DND-41 (cell line): Measurements from ENCODE around the gene HJV.

Source experiments
- ATAC-seq: fragments of 200-7000 bp; cut with Tn5 transposase; 3 replicates; pipeline ENCODE4 v1.9.1; 2021; ENCODE audit warnings: low read depth; ENCODE audit not compliant: insufficient read depth
- DNase-seq: peaks from one replicate; pipeline ENCODE4 v3.0.0-alpha.2; 2020
- H2AFZ ChIP-seq: 2 replicates; pipeline ENCODE4 v1.6.0; 2012; ENCODE audit warnings: low read depth, low read length
- H3K27ac ChIP-seq: 2 replicates; pipeline ENCODE4 v1.5.1; 2012; ENCODE audit warnings: low read length, inconsistent platforms
- H3K27me3 ChIP-seq: fragments of 200-600 bp; sonication (generic); 2 replicates; pipeline ENCODE4 v1.6.0; 2012; ENCODE audit warnings: low read length, mild to moderate bottlenecking, inconsistent platforms; ENCODE audit not compliant: insufficient read depth, poor library complexity
- H3K36me3 ChIP-seq: 2 replicates; pipeline ENCODE4 v1.5.1; 2012; ENCODE audit warnings: low read length, inconsistent platforms; ENCODE audit not compliant: insufficient read depth
- H3K4me1 ChIP-seq: 2 replicates; pipeline ENCODE4 v1.5.1; 2012; ENCODE audit warnings: mild to moderate bottlenecking, low read length; ENCODE audit not compliant: insufficient read depth
- H3K4me2 ChIP-seq: 2 replicates; pipeline ENCODE4 v1.6.0; 2012; ENCODE audit warnings: mild to moderate bottlenecking, moderate library complexity, low read length, inconsistent platforms; ENCODE audit not compliant: insufficient read depth
- H3K4me3 ChIP-seq, 2 experiments: fragments of 200-600 bp in 1 of 2; shearing (Covaris generic) in 1 of 2; 2 replicates each; pipeline ENCODE4 v1.5.1; 2012 to 2016; ENCODE audit warnings: inconsistent platforms in 2 of 2, low read length in 2 of 2, mild to moderate bottlenecking in 2 of 2, low read depth in 1 of 2, moderate library complexity in 1 of 2
- H3K79me2 ChIP-seq: 2 replicates; pipeline ENCODE4 v1.6.0; 2012; ENCODE audit warnings: low read length, inconsistent platforms; ENCODE audit not compliant: insufficient read depth
- H3K9ac ChIP-seq: 2 replicates; pipeline ENCODE4 v1.6.0; 2012; ENCODE audit warnings: low read depth, mild to moderate bottlenecking, inconsistent platforms, low read length, moderate library complexity
- H3K9me3 ChIP-seq: 2 replicates; pipeline ENCODE4 v1.5.1; 2012; ENCODE audit warnings: low read length, moderate library complexity, mild to moderate bottlenecking, inconsistent platforms; ENCODE audit not compliant: insufficient read depth, severe bottlenecking
- H4K20me1 ChIP-seq: 2 replicates; pipeline ENCODE4 v1.6.0; 2012; ENCODE audit warnings: low read length; ENCODE audit not compliant: insufficient read depth
- EZH2 ChIP-seq: IDR thresholded peaks from 3 replicates; pipeline ENCODE4 v1.6.1; 2012; ENCODE audit warnings: borderline replicate concordance, low read depth, mild to moderate bottlenecking, moderate library complexity, low read length, inconsistent platforms; ENCODE audit not compliant: severe bottlenecking
- TF ChIP-seq, protein P1 (sequence below): IDR thresholded peaks from 2 replicates; pipeline ENCODE4 v1.5.1; 2012; ENCODE audit warnings: borderline replicate concordance, low read length, moderate library complexity, mild to moderate bottlenecking; ENCODE audit not compliant: poor library complexity, severe bottlenecking; ENCODE audit errors: extremely low read depth

The HJV gene

DNA sequence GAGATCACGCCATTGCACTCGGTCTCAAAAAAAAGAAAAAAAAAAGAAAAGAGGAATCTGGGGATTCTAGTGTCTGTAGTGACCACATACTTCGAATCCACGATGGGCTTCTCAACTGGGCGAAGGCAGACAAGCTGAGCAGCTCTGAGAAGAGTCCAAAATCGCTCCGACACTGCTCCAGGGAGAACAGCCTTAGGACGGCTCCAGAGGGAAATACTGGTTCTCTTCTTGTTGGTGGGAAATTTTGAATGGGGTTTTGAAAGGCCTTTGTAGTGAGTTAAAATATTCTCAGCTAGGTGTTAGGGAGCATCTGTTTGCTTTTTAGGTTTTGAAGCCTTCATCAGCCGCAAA is 18.3 kb upstream of the HJV start:
- no peak overlapping the region for H3K4me2 ChIP-seq
- H2AFZ ChIP-seq: no peak overlapping the region
- no peaks in the 10 kb centered on the region for H4K20me1 ChIP-seq
- H3K9ac ChIP-seq: no peak overlapping the region
- H3K9me3 ChIP-seq: no peaks in the 10 kb centered on the region
- H3K79me2 ChIP-seq: no peaks in the 10 kb centered on the region
- peaks cover 33% of the 10 kb centered on the region for H3K4me1 ChIP-seq
- no peak overlapping the region for H3K27ac ChIP-seq
- H3K4me3 ChIP-seq: no peak overlapping the region
- no peaks in the 10 kb centered on the region for H3K27me3 ChIP-seq
- no peaks in the 10 kb centered on the region for H3K36me3 ChIP-seq
- no peak for TF ChIP-seq EZH2
- TF ChIP-seq, protein P1, sequence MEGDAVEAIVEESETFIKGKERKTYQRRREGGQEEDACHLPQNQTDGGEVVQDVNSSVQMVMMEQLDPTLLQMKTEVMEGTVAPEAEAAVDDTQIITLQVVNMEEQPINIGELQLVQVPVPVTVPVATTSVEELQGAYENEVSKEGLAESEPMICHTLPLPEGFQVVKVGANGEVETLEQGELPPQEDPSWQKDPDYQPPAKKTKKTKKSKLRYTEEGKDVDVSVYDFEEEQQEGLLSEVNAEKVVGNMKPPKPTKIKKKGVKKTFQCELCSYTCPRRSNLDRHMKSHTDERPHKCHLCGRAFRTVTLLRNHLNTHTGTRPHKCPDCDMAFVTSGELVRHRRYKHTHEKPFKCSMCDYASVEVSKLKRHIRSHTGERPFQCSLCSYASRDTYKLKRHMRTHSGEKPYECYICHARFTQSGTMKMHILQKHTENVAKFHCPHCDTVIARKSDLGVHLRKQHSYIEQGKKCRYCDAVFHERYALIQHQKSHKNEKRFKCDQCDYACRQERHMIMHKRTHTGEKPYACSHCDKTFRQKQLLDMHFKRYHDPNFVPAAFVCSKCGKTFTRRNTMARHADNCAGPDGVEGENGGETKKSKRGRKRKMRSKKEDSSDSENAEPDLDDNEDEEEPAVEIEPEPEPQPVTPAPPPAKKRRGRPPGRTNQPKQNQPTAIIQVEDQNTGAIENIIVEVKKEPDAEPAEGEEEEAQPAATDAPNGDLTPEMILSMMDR: no peak
- ATAC-seq: no peak
- no peak for DNase-seq

DNA sequence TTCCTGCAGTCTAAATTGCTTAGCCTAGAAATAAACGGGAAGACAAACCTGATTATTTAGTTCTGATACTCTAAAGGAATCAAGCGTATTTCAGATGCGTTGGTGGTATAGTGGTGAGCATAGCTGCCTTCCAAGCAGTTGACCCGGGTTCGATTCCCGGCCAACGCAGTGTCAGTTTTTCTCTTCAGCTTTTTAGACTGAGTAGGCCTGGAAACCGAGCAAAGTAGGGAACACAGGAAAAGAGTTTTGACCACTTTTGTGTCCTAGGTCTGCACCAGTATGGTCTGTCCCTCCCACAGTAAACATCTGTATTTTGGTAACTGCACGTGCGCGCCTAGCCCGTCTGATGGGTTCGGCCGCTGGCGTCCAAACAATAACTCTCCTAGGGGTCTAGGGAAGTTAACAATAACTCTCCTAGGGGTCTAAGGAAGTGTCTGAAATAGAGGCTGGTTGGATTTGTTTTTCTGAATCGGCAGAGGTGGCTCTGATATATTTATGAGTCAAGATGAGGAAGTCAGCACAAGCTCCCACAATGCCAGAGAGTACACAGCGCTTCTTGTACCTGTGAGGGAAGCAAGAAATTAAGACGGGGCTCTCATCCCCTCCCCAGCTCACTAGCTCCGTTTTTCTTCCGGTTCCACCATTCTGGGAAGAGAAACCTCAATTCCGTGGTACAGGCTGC is 15.6 kb upstream of the HJV start:
- H3K4me2 ChIP-seq: peak overlapping the region; percentile 76
- peak overlapping the region; percentile 73 for H3K27ac ChIP-seq
- H3K79me2 ChIP-seq: no peaks in the 10 kb centered on the region
- peak overlapping the region; percentile 58 to 64 for H3K4me3 ChIP-seq
- peak overlapping the region; percentile 73 for H2AFZ ChIP-seq
- peak overlapping the region; percentile 62 for H3K9ac ChIP-seq
- H3K36me3 ChIP-seq: no peaks in the 10 kb centered on the region
- peak; percentile 85 for DNase-seq
- TF ChIP-seq, protein P1: no peak
- no peak for TF ChIP-seq EZH2
- H4K20me1 ChIP-seq: no peaks in the 10 kb centered on the region
- no peaks in the 10 kb centered on the region for H3K27me3 ChIP-seq
- ATAC-seq: peak; percentile 60
- peaks cover 42% of the 10 kb centered on the region for H3K4me1 ChIP-seq
- no peaks in the 10 kb centered on the region for H3K9me3 ChIP-seq

DNA sequence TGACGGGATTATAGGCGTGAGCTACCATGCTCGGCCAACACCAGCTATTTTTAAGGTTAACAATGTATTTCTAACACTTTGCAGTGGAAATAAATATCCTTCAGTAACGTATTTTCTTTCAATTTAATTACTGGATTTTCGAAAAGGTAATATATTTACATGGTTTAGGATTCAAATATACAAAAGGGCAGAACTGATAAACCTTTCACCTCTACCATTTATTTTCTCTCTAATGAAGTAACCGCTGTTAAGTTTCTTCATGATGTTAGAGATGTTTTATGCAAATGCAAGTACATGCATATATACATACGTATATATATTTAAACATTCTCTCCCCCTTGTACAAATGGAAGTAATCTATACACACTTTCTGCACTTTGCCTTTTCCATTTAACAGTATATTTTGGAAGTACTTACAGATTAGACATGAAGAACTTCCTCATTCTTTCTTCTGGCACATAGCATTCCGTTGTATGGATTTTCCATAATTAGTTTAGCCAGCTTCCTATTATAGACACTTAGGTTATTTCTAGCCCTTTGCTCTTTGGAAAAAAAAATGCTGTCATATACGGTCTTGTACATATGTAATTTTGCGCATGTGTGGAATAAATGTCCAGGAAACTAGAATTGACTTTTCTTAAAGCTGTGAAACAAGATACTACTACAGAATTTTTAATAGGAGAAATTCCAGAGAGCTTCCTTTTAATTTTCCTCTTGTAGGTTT is 14.9 kb upstream of the HJV start:
- Histone ChIP-seq H3K9me3 (no peaks in the 10 kb centered on the region), H3K4me3 (peak overlapping the region; percentile 58 to 64; a peak in 3 of 4 replicates), H3K79me2 (no peaks in the 10 kb centered on the region), H3K27me3 (no peaks in the 10 kb centered on the region), H3K9ac (peak overlapping the region; percentile 62), H3K27ac (peak overlapping the region; percentile 3; the same call in 1 of the 2 replicates), H2AFZ (no peak overlapping the region), H4K20me1 (no peaks in the 10 kb centered on the region), H3K4me2 (peak overlapping the region; percentile 76), H3K4me1 (peaks cover 42% of the 10 kb centered on the region), H3K36me3 (no peaks in the 10 kb centered on the region)
- DNase-seq (no peak), ATAC-seq (no peak)
- TF ChIP-seq, protein P1: no peak
- no peak for TF ChIP-seq EZH2
